Measurements from ENCODE around the gene SRR.

SRR gene

DNA sequence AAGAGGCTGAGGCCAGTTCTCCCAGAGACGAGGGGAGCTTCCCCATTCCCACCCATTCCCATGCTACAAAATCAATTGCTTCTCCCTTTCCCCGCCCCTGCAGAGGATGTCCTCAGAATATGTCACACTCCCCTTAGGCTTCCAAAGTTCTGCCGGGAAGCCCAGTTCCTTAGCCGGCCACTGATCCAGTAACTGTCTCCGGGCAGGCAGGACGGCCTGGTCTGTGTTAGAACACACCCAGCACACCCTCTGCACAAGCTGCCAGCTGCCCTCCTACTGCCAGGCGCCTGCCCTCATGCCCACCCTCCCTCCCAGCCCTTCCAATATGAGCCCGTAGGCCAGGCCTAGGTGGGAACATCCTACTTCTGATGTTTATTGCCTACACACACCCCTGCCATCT is 64.6 kb downstream of the SRR start:
- intact Hi-C loops (cut with DNase I): no loop called here
- no peak for DNase-seq

- intact Hi-C loops (cut with DNase I): no loop called here
- DNase-seq: no peak
These were observed 65.3 kb downstream of the SRR start for GRCh38 chr17:2369039-2369438.

GRCh38 chr17:2369551-2370210 is 65.9 kb downstream of the SRR start:
- no peak for DNase-seq
- intact Hi-C loops (cut with DNase I): no loop called here

DNA sequence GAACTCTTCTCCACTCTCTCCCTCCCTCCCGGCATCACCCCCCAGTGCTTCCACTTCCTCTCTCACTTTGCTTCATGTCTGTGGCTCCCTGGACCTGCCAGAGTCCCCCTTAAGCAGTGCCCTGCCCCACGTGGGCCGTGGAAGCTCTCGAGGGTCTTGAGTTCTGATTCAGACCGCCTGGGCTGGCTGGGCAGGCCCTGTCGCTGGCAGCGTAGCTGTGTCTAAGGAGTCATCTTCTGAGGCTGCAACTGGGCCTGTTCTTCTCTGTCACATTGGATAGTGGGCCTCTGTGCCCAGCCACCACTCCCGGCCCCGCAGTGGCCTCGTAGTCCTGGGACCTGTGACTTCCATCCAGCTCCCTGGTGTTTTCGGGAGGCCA is 66.5 kb downstream of the SRR start:
- no peak for DNase-seq
- intact Hi-C loops (cut with DNase I): no loop called here

GRCh38 chr17:2371183-2372130 is 67.7 kb downstream of the SRR start:
- intact Hi-C loops (cut with DNase I): no loop called here
- no peak for DNase-seq

GRCh38 chr17:2372180-2372579 is 68.4 kb downstream of the SRR start:
- no peak for DNase-seq
- intact Hi-C loops (cut with DNase I): no loop called here

DNA sequence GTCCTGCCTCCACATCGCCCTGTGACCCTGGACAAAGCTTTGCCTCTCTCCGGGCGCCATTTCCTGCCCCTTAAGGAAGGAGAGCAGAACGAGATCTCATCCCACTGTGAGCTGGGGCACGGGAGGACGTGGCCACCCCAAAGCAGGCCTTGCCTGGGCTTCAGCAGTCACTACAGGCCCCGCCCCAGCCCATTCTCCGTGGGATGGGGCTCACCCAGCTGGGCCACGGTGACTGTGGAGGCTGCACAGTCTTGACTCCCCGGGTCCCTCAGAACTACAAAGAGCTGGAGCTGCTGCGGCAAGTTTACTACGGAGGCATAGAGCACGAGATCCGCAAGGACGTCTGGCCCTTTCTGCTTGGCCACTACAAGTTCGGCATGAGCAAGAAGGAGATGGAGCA is 68.9 kb downstream of the SRR start:
- intact Hi-C loops (cut with DNase I): no loop called here
- peak in 1 of 10 donors; percentile 67 for DNase-seq

GRCh38 chr17:2373179-2373578 is 69.4 kb downstream of the SRR start:
- peak in 1 of 10 donors; percentile 81 for DNase-seq
- intact Hi-C loops (cut with DNase I): no loop called here

Measured in posterior cingulate gyrus (tissue), 11 donors.